Keratinocyte (primary cell): ENCODE measurements around the gene CPSF4. TPM values are rescaled to one million over a fixed set of nuclear protein-coding genes. Genes with fewer than 3 reads are reported as not detected.

Experiments used
- DNase-seq: peaks from one replicate; pipeline ENCODE4 v3.0.0-alpha.2; 2011; ENCODE audit warnings: low read depth, missing footprints, low spot score
- FAIRE-seq: peaks from 2 replicates; lab custom pipeline; 2011; peaks lifted over from hg19 to GRCh38; lab: Jason Lieb, UNC
- H2AFZ ChIP-seq: 2 replicates; pipeline ENCODE4 v1.6.0; 2012; ENCODE audit warnings: low read length, control low read depth, inconsistent platforms; ENCODE audit not compliant: control insufficient read depth
- H3K27ac ChIP-seq: 2 replicates; pipeline ENCODE4 v1.5.1; 2011; ENCODE audit warnings: low read length; ENCODE audit not compliant: control insufficient read depth, insufficient read depth
- H3K27me3 ChIP-seq: 3 replicates; pipeline ENCODE4 v1.6.0; 2011; ENCODE audit warnings: low read length; ENCODE audit not compliant: control insufficient read depth, insufficient read depth; ENCODE audit errors: extremely low read depth
- H3K36me3 ChIP-seq, 2 experiments: 2 replicates in 1 of 2; 3 replicates in 1 of 2; pipeline ENCODE4 v1.5.1; 2011; ENCODE audit warnings: low read length in 2 of 2, mild to moderate bottlenecking in 1 of 2; ENCODE audit not compliant: control insufficient read depth in 2 of 2, insufficient read depth in 2 of 2; ENCODE audit errors: extremely low read depth in 1 of 2
- H3K4me1 ChIP-seq: 3 replicates; pipeline ENCODE4 v1.5.1; 2011; ENCODE audit warnings: low read length; ENCODE audit not compliant: control insufficient read depth, insufficient read depth; ENCODE audit errors: extremely low read depth
- H3K4me2 ChIP-seq: 3 replicates; pipeline ENCODE4 v1.6.0; 2011; ENCODE audit warnings: low read depth, low read length; ENCODE audit not compliant: control insufficient read depth, insufficient read depth; ENCODE audit errors: extremely low read depth
- H3K4me3 ChIP-seq, 3 experiments: fragments of 200-600 bp in 1 of 3; sonication (generic) in 1 of 3; 2 replicates in 2 of 3; 3 replicates in 1 of 3; pipeline ENCODE4 v1.5.1; 2011 to 2016; ENCODE audit warnings: low read length in 3 of 3, mild to moderate bottlenecking in 3 of 3, control low read depth in 2 of 3, inconsistent platforms in 1 of 3, low read depth in 1 of 3, mixed read lengths in 1 of 3, mixed run types in 1 of 3, moderate library complexity in 1 of 3; ENCODE audit not compliant: control insufficient read depth in 2 of 3, insufficient read depth in 2 of 3; ENCODE audit errors: extremely low read depth in 1 of 3
- H3K79me2 ChIP-seq: 2 replicates; pipeline ENCODE4 v1.6.0; 2012; ENCODE audit warnings: low read length; ENCODE audit not compliant: control insufficient read depth, insufficient read depth
- H3K9ac ChIP-seq: 3 replicates; pipeline ENCODE4 v1.6.0; 2011; ENCODE audit warnings: low read length; ENCODE audit not compliant: control insufficient read depth, insufficient read depth; ENCODE audit errors: extremely low read depth
- H3K9me1 ChIP-seq: 3 replicates; pipeline ENCODE4 v1.6.0; 2011; ENCODE audit warnings: low read length; ENCODE audit not compliant: control insufficient read depth, insufficient read depth; ENCODE audit errors: extremely low read depth
- H3K9me3 ChIP-seq: 2 replicates; pipeline ENCODE4 v1.5.1; 2012; ENCODE audit warnings: low read depth, low read length; ENCODE audit not compliant: control insufficient read depth
- H4K20me1 ChIP-seq: 3 replicates; pipeline ENCODE4 v1.6.0; 2011; ENCODE audit warnings: low read length; ENCODE audit not compliant: control insufficient read depth, insufficient read depth; ENCODE audit errors: extremely low read depth
- CTCF ChIP-seq, 3 experiments: IDR thresholded peaks in 1 of 3; conservative IDR thresholded peaks in 1 of 3; optimal IDR thresholded peaks in 1 of 3; 2 replicates in 2 of 3; 3 replicates in 1 of 3; pipeline versions ENCODE3 to v1.5.1; 2011; ENCODE audit warnings: low read length in 3 of 3, mild to moderate bottlenecking in 3 of 3, moderate library complexity in 2 of 3, control low read depth in 1 of 3, inconsistent platforms in 1 of 3; ENCODE audit not compliant: insufficient read depth in 2 of 3; ENCODE audit errors: extremely low read depth in 1 of 3
- EZH2 ChIP-seq: IDR thresholded peaks from one replicate; pipeline ENCODE4 v1.6.1; 2012; ENCODE audit warnings: inconsistent platforms, mild to moderate bottlenecking, low read length, moderate library complexity
- dilution Hi-C: fragments of 300-500 bp; cut with MboI; formaldehyde crosslinking; loops from one replicate; pipeline ENCODE4 v1.7.0; 2020; ENCODE audit warnings: low sequenced_read_pairs; ENCODE audit not compliant: extremely low pct_ligation_motif_present
- polyA plus RNA-seq, 5 experiments: library from polyadenylated mRNA; depleted of rRNA in 3 of 5; stranded (reverse) in 3 of 5; stranded (forward) in 1 of 5; unstranded in 1 of 5; fragments of >200 nt; gene quantifications; 1 replicate in 1 of 5; 2 replicates in 3 of 5; 3 replicates in 1 of 5; pipeline versions ENCODE4 v1.2.1 to v1.2.3, GENCODE V29; 2011 to 2012; ENCODE audit warnings: missing spikeins in 2 of 5, low read depth in 1 of 5, low replicate concordance in 1 of 5

Gene CPSF4
- polyA plus RNA-seq, 1 donor (not counting 4 experiments of a cell fraction or from before 2014, with no cell fraction given) = 25.0 TPM

- H3K4me1 ChIP-seq = peaks cover 18% of the 10 kb centered on the region
- peaks cover 31 to 53% of the 10 kb centered on the region in 2 experiments for H3K36me3 ChIP-seq
- peaks cover 56% of the 10 kb centered on the region for H3K79me2 ChIP-seq
- peaks cover 28% of the 10 kb centered on the region for H4K20me1 ChIP-seq
- H3K4me3 ChIP-seq = no peak overlapping the region
- H3K27me3 ChIP-seq = no peaks in the 10 kb centered on the region
- H3K9me3 ChIP-seq = no peaks in the 10 kb centered on the region
- FAIRE-seq = no peak
- H3K9ac ChIP-seq = no peak overlapping the region
- no peak for DNase-seq
- H3K27ac ChIP-seq = no peak overlapping the region
- dilution Hi-C loops = no loop called here
- no peak overlapping the region for H3K4me2 ChIP-seq
- no peak overlapping the region for H2AFZ ChIP-seq
- TF ChIP-seq CTCF (optimal IDR thresholded peaks at IDR 0.05 in 1 of 3, IDR thresholded peaks at IDR 0.05 in 1 of 3, conservative IDR thresholded peaks at IDR 0.05 in 1 of 3; ENCODE audit: extremely low read depth in 1 of 3, insufficient read depth in 2 of 3, low read length in 3 of 3) = no peak
- TF ChIP-seq EZH2 = no peak
- H3K9me1 ChIP-seq = no peaks in the 10 kb centered on the region
These were observed 35.9 kb upstream of the CPSF4 start for GRCh38 chr7:99402854-99403253.

- dilution Hi-C loops = no loop called here
- Histone ChIP-seq H2AFZ (no peak overlapping the region), H3K36me3 (peaks cover 25 to 53% of the 10 kb centered on the region in 2 experiments), H3K9me1 (no peaks in the 10 kb centered on the region), H3K27me3 (no peaks in the 10 kb centered on the region), H3K9ac (no peak overlapping the region), H3K4me2 (no peak overlapping the region), H3K4me3 (no peak overlapping the region), H3K27ac (no peak overlapping the region), H4K20me1 (peaks cover 28% of the 10 kb centered on the region), H3K79me2 (peaks cover 61% of the 10 kb centered on the region), H3K4me1 (peaks cover 18% of the 10 kb centered on the region), H3K9me3 (no peaks in the 10 kb centered on the region)
- DNase-seq = no peak
- FAIRE-seq = no peak
- TF ChIP-seq CTCF (optimal IDR thresholded peaks at IDR 0.05 in 1 of 3, IDR thresholded peaks at IDR 0.05 in 1 of 3, conservative IDR thresholded peaks at IDR 0.05 in 1 of 3; ENCODE audit: extremely low read depth in 1 of 3, insufficient read depth in 2 of 3, low read length in 3 of 3) (no peak), EZH2 (no peak)
These were observed 35.0 kb upstream of the CPSF4 start for GRCh38 chr7:99403764-99404163.
